H9 (cell line): ENCODE measurements around the gene PROC. TPM values are rescaled to one million over a fixed set of nuclear protein-coding genes. Genes with fewer than 3 reads are reported as not detected.
A peak's percentile ranks its signal among the peaks of the same experiment; 100 is the strongest.

ENCODE experiments used
- DNase-seq: peaks from one replicate; pipeline ENCODE4 v3.0.0-alpha.2; 2017
- H2AFZ ChIP-seq: one replicate; pipeline ENCODE4 v1.6.1; 2013; ENCODE audit warnings: mild to moderate bottlenecking, low read length, control low read depth, moderate library complexity
- H2AK5ac ChIP-seq: 2 replicates; pipeline ENCODE4 v1.6.1; 2013; ENCODE audit warnings: low read length, control low read depth, mixed read lengths; ENCODE audit not compliant: insufficient read length
- H2BK120ac ChIP-seq: one replicate; pipeline ENCODE4 v1.6.1; 2013; ENCODE audit warnings: low read depth, mild to moderate bottlenecking, low read length, control low read depth, inconsistent platforms; ENCODE audit not compliant: poor library complexity, severe bottlenecking
- H2BK12ac ChIP-seq: 2 replicates; pipeline ENCODE4 v1.6.1; 2013; ENCODE audit warnings: low read length, control low read depth, mixed read lengths, low read depth; ENCODE audit not compliant: insufficient read length
- H2BK15ac ChIP-seq: 2 replicates; pipeline ENCODE4 v1.6.1; 2013; ENCODE audit warnings: low read depth, low read length, control low read depth
- H2BK20ac ChIP-seq: one replicate; pipeline ENCODE4 v1.6.1; 2013; ENCODE audit warnings: low read depth, mild to moderate bottlenecking, low read length, control low read depth, inconsistent platforms; ENCODE audit not compliant: poor library complexity, severe bottlenecking
- H2BK5ac ChIP-seq: 2 replicates; pipeline ENCODE4 v1.6.1; 2013; ENCODE audit warnings: low read length, control low read depth, mixed read lengths; ENCODE audit not compliant: insufficient read length
- H3K14ac ChIP-seq: 2 replicates; pipeline ENCODE4 v1.6.1; 2013; ENCODE audit warnings: low read length, control low read depth; ENCODE audit not compliant: insufficient read depth
- H3K18ac ChIP-seq: 2 replicates; pipeline ENCODE4 v1.6.1; 2013; ENCODE audit warnings: low read depth, mild to moderate bottlenecking, mixed read lengths, low read length, control low read depth; ENCODE audit not compliant: insufficient read length
- H3K23ac ChIP-seq: 2 replicates; pipeline ENCODE4 v1.6.1; 2013; ENCODE audit warnings: low read length, control low read depth, mixed read lengths, low read depth; ENCODE audit not compliant: insufficient read length
- H3K23me2 ChIP-seq: 2 replicates; pipeline ENCODE4 v1.6.1; 2013; ENCODE audit warnings: low read depth, mild to moderate bottlenecking, mixed read lengths, low read length, control low read depth; ENCODE audit not compliant: insufficient read length, poor library complexity, severe bottlenecking
- H3K27ac ChIP-seq: 2 replicates; pipeline ENCODE4 v1.5.1; 2013; ENCODE audit warnings: low read length, control low read depth, mixed read lengths, low read depth; ENCODE audit not compliant: insufficient read length
- H3K27me3 ChIP-seq: 2 replicates; pipeline ENCODE4 v1.6.1; 2013; ENCODE audit warnings: low read length, control low read depth, inconsistent platforms; ENCODE audit not compliant: insufficient read depth
- H3K4ac ChIP-seq: 2 replicates; pipeline ENCODE4 v1.6.1; 2013; ENCODE audit warnings: low read depth, mild to moderate bottlenecking, control low read depth, inconsistent platforms, low read length, moderate library complexity
- H3K4me1 ChIP-seq: 2 replicates; pipeline ENCODE4 v1.6.1; 2013; ENCODE audit warnings: low read length, control low read depth, inconsistent platforms; ENCODE audit not compliant: insufficient read depth
- H3K4me2 ChIP-seq: 2 replicates; pipeline ENCODE4 v1.6.1; 2013; ENCODE audit warnings: low read length, control low read depth, mixed read lengths; ENCODE audit not compliant: insufficient read length, insufficient read depth
- H3K56ac ChIP-seq: 2 replicates; pipeline ENCODE4 v1.6.1; 2013; ENCODE audit warnings: low read depth, mild to moderate bottlenecking, mixed read lengths, low read length, control low read depth; ENCODE audit not compliant: insufficient read length
- H3K79me1 ChIP-seq: 2 replicates; pipeline ENCODE4 v1.6.1; 2013; ENCODE audit warnings: low read depth, mild to moderate bottlenecking, moderate library complexity, low read length, control low read depth, inconsistent platforms; ENCODE audit not compliant: insufficient read depth, poor library complexity, severe bottlenecking
- H3K79me2 ChIP-seq: 2 replicates; pipeline ENCODE4 v1.6.1; 2013; ENCODE audit warnings: low read length, control low read depth, inconsistent platforms; ENCODE audit not compliant: insufficient read depth
- H3K9ac ChIP-seq: 2 replicates; pipeline ENCODE4 v1.6.1; 2013; ENCODE audit warnings: low read length, control low read depth, mixed read lengths; ENCODE audit not compliant: insufficient read length; ENCODE audit errors: extremely low read depth
- H3K9me3 ChIP-seq: one replicate; pipeline ENCODE4 v1.6.1; 2013; ENCODE audit warnings: low read depth, low read length, inconsistent platforms; ENCODE audit not compliant: control insufficient read depth
- H3T11ph ChIP-seq: one replicate; pipeline ENCODE4 v1.6.1; 2013; ENCODE audit warnings: mild to moderate bottlenecking, low read length, control low read depth, inconsistent platforms
- H4K20me1 ChIP-seq: one replicate; pipeline ENCODE4 v1.6.1; 2013; ENCODE audit not compliant: control insufficient read depth, insufficient read length, insufficient read depth
- H4K5ac ChIP-seq: 2 replicates; pipeline ENCODE4 v1.6.1; 2013; ENCODE audit warnings: low read depth, mild to moderate bottlenecking, mixed read lengths, low read length, control low read depth; ENCODE audit not compliant: insufficient read length
- H4K8ac ChIP-seq: replicated peaks from 2 replicates; pipeline ENCODE4 v1.6.1; 2013; ENCODE audit warnings: low read length, control low read depth, mixed read lengths, low read depth; ENCODE audit not compliant: insufficient read length
- H4K91ac ChIP-seq: 2 replicates; pipeline ENCODE4 v1.6.1; 2013; ENCODE audit warnings: low read depth, mild to moderate bottlenecking, moderate library complexity, mixed read lengths, low read length, control low read depth; ENCODE audit not compliant: insufficient read length
- H3K27ac Mint-ChIP-seq, 3 experiments: 2 replicates in 2 of 3; 3 replicates in 1 of 3; pipeline ENCODE4 v1.8.0; 2020 to 2021; ENCODE audit warnings: mixed read lengths in 3 of 3, mild to moderate bottlenecking in 1 of 3, moderate library complexity in 1 of 3
- H3K27me3 Mint-ChIP-seq: 2 replicates; pipeline ENCODE4 v1.8.0; 2021; ENCODE audit warnings: low read depth, mild to moderate bottlenecking, moderate library complexity, mixed read lengths
- H3K36me3 Mint-ChIP-seq, 3 experiments: 2 replicates in 2 of 3; 3 replicates in 1 of 3; pipeline ENCODE4 v1.8.0; 2020 to 2021; ENCODE audit warnings: low read depth in 3 of 3, mixed read lengths in 3 of 3; ENCODE audit not compliant: insufficient read depth in 1 of 3
- H3K4me1 Mint-ChIP-seq, 2 experiments: 2 replicates each; pipeline ENCODE4 v1.8.0; 2020; ENCODE audit warnings: mixed read lengths in 2 of 2
- H3K4me3 Mint-ChIP-seq, 2 experiments: 2 replicates in 1 of 2; 3 replicates in 1 of 2; pipeline ENCODE4 v1.8.0; 2020 to 2021; ENCODE audit warnings: mild to moderate bottlenecking in 2 of 2, mixed read lengths in 2 of 2, moderate library complexity in 1 of 2
- H3K9me3 Mint-ChIP-seq, 2 experiments: 2 replicates in 1 of 2; 3 replicates in 1 of 2; pipeline ENCODE4 v1.8.0; 2020; ENCODE audit warnings: mild to moderate bottlenecking in 2 of 2, mixed read lengths in 2 of 2, moderate library complexity in 1 of 2
- WGBS: extraction: QIAGEN DNeasy Blood & Tissue Kit; methylation state at CpG from one replicate; pipeline ENCODE4 v1.1.7; 2013; ENCODE audit warnings: missing lambda C conversion rate, low lambda C conversion rate, mixed read lengths; ENCODE audit not compliant: insufficient read length; ENCODE audit errors: extremely low coverage; 5-methylcytosine and 5-hydroxymethylcytosine counted together
- total RNA-seq: library from RNA; stranded (reverse); gene quantifications from 2 replicates; pipeline ENCODE4 v1.2.1, GENCODE V29; 2021
- TF ChIP-seq, protein P1 (sequence below): fragments of 200-600 bp; sonication (generic); conservative IDR thresholded peaks from 3 replicates; pipeline ENCODE4 v1.8.0; 2021; ENCODE audit warnings: antibody characterized with exemption, mild to moderate bottlenecking

PROC gene
- total RNA-seq, 1 experiment from 2014 or later = 0.61 TPM

- Histone ChIP-seq H4K5ac (no peak overlapping the region), H3K9ac (no peak overlapping the region), H4K8ac (no peak overlapping the region), H3K4ac (no peak overlapping the region), H3K79me2 (no peaks in the 10 kb centered on the region), H3K4me2 (peak overlapping the region; percentile 78), H2AK5ac (no peak overlapping the region), H3K23ac (no peak overlapping the region), H2BK20ac (no peak overlapping the region), H3K18ac (no peak overlapping the region), H4K20me1 (no peaks in the 10 kb centered on the region), H3T11ph (no peak overlapping the region), H3K79me1 (no peaks in the 10 kb centered on the region), H2BK15ac (no peak overlapping the region), H3K27me3 (peaks cover 3% of the 10 kb centered on the region; the same call in 1 of the 2 replicates), H3K27ac (no peak overlapping the region), H3K56ac (no peak overlapping the region), H3K23me2 (peaks cover 10% of the 10 kb centered on the region), H2AFZ (no peak overlapping the region), H2BK5ac (no peak overlapping the region), H3K14ac (no peak overlapping the region), H4K91ac (no peak overlapping the region), H2BK120ac (no peak overlapping the region), H2BK12ac (no peak overlapping the region), H3K9me3 (no peaks in the 10 kb centered on the region), H3K4me1 (no peaks in the 10 kb centered on the region)
- Mint-ChIP-seq H3K27me3 (peaks cover 56% of the 10 kb centered on the region), H3K4me3 (peak overlapping the region; percentile 63 to 84), H3K27ac (no peak overlapping the region), H3K9me3 (peaks cover 0 to 2% of the 10 kb centered on the region in 2 experiments; a peak in 1 of 5 replicates), H3K4me1 (peaks cover 12 to 17% of the 10 kb centered on the region in 2 experiments), H3K36me3 (no peaks in the 10 kb centered on the region)
- no CpG with 5 or more reads among the region's 1 CpG for WGBS
- TF ChIP-seq, protein P1, sequence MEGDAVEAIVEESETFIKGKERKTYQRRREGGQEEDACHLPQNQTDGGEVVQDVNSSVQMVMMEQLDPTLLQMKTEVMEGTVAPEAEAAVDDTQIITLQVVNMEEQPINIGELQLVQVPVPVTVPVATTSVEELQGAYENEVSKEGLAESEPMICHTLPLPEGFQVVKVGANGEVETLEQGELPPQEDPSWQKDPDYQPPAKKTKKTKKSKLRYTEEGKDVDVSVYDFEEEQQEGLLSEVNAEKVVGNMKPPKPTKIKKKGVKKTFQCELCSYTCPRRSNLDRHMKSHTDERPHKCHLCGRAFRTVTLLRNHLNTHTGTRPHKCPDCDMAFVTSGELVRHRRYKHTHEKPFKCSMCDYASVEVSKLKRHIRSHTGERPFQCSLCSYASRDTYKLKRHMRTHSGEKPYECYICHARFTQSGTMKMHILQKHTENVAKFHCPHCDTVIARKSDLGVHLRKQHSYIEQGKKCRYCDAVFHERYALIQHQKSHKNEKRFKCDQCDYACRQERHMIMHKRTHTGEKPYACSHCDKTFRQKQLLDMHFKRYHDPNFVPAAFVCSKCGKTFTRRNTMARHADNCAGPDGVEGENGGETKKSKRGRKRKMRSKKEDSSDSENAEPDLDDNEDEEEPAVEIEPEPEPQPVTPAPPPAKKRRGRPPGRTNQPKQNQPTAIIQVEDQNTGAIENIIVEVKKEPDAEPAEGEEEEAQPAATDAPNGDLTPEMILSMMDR = peak; percentile 48
- DNase-seq = no peak
Observed at GRCh38 chr2:127423880-127424279, 5.7 kb downstream of the PROC start.
